Measurements from ENCODE around the gene ARFGEF2.

DNA sequence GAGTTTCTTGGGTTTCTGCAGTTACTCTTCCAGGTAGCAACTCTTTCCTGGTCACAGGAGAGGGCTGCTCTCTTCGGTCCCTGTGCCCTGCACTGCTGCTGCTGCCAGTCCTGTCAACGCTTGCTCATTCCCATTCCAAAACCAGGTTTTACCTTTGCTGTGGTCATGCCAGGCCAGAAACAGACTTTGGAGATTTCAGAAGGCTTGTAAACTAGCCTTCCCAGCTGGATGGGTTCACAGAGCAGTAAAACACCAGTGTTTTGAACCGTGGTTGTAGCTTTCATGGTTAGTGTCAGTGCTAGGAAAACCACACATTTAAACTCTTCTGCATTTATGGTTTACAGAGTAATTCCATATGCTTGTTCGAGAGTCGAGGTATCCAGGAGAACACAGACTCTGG, 16.2 kb downstream of the ARFGEF2 start:
- TF ChIP-seq YY1 (IDR thresholded peaks at IDR 0.05; ENCODE audit: low read depth) (no peak), EP300 (IDR thresholded peaks at IDR 0.05; ENCODE audit: borderline replicate concordance) (no peak), CEBPB (IDR thresholded peaks at IDR 0.05) (no peak), EGR1 (IDR thresholded peaks at IDR 0.05) (no peak), FOXM1 (IDR thresholded peaks at IDR 0.05; ENCODE audit: borderline replicate concordance, low read depth) (no peak), NFIC (IDR thresholded peaks at IDR 0.05) (no peak), RAD21 (IDR thresholded peaks at IDR 0.05; ENCODE audit: low read depth) (no peak), TAF1 (IDR thresholded peaks at IDR 0.05; ENCODE audit: low read depth) (no peak)
- TF ChIP-seq, protein P1, sequence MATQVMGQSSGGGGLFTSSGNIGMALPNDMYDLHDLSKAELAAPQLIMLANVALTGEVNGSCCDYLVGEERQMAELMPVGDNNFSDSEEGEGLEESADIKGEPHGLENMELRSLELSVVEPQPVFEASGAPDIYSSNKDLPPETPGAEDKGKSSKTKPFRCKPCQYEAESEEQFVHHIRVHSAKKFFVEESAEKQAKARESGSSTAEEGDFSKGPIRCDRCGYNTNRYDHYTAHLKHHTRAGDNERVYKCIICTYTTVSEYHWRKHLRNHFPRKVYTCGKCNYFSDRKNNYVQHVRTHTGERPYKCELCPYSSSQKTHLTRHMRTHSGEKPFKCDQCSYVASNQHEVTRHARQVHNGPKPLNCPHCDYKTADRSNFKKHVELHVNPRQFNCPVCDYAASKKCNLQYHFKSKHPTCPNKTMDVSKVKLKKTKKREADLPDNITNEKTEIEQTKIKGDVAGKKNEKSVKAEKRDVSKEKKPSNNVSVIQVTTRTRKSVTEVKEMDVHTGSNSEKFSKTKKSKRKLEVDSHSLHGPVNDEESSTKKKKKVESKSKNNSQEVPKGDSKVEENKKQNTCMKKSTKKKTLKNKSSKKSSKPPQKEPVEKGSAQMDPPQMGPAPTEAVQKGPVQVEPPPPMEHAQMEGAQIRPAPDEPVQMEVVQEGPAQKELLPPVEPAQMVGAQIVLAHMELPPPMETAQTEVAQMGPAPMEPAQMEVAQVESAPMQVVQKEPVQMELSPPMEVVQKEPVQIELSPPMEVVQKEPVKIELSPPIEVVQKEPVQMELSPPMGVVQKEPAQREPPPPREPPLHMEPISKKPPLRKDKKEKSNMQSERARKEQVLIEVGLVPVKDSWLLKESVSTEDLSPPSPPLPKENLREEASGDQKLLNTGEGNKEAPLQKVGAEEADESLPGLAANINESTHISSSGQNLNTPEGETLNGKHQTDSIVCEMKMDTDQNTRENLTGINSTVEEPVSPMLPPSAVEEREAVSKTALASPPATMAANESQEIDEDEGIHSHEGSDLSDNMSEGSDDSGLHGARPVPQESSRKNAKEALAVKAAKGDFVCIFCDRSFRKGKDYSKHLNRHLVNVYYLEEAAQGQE (IDR thresholded peaks at IDR 0.05; ENCODE audit: low read depth) = no peak
- TF ChIP-seq, protein P2, sequence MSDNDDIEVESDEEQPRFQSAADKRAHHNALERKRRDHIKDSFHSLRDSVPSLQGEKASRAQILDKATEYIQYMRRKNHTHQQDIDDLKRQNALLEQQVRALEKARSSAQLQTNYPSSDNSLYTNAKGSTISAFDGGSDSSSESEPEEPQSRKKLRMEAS (IDR thresholded peaks at IDR 0.05) = no peak
